Keratinocyte (primary cell): ENCODE measurements around the gene HS3ST2.

Experiments
- CTCF ChIP-seq, 3 experiments: IDR thresholded peaks in 1 of 3; conservative IDR thresholded peaks in 1 of 3; optimal IDR thresholded peaks in 1 of 3; 2 replicates in 2 of 3; 3 replicates in 1 of 3; pipeline versions ENCODE3 to v1.5.1; 2011; ENCODE audit warnings: low read length in 3 of 3, mild to moderate bottlenecking in 3 of 3, moderate library complexity in 2 of 3, control low read depth in 1 of 3, inconsistent platforms in 1 of 3; ENCODE audit not compliant: insufficient read depth in 2 of 3; ENCODE audit errors: extremely low read depth in 1 of 3
- EZH2 ChIP-seq: IDR thresholded peaks from one replicate; pipeline ENCODE4 v1.6.1; 2012; ENCODE audit warnings: inconsistent platforms, mild to moderate bottlenecking, low read length, moderate library complexity

GRCh38 chr16:22912654-22913053 is 98.7 kb downstream of the HS3ST2 start:
- no peak for TF ChIP-seq CTCF (optimal IDR thresholded peaks at IDR 0.05 in 1 of 3, IDR thresholded peaks at IDR 0.05 in 1 of 3, conservative IDR thresholded peaks at IDR 0.05 in 1 of 3; ENCODE audit: extremely low read depth in 1 of 3, insufficient read depth in 2 of 3, low read length in 3 of 3)
- no peak for TF ChIP-seq EZH2
